Left ventricle myocardium inferior (tissue), 1 donor: ENCODE measurements around the gene FGD5. TPM values are rescaled to one million over a fixed set of nuclear protein-coding genes. Genes with fewer than 3 reads are reported as not detected.

Source experiments
- DNase-seq: peaks from one replicate; pipeline ENCODE4 v3.0.0-alpha.2; 2020
- H3K27ac ChIP-seq: fragments of 200-600 bp; replicated peaks from 2 replicates; pipeline ENCODE4 v1.8.0; 2021
- H3K27me3 ChIP-seq: fragments of 200-600 bp; 2 replicates; pipeline ENCODE4 v1.8.0; 2021; ENCODE audit warnings: low read depth
- H3K36me3 ChIP-seq: fragments of 200-600 bp; 2 replicates; pipeline ENCODE4 v1.8.0; 2021
- H3K4me1 ChIP-seq: fragments of 200-600 bp; 2 replicates; pipeline ENCODE4 v1.8.0; 2021
- H3K4me3 ChIP-seq: fragments of 200-600 bp; 2 replicates; pipeline ENCODE4 v1.8.0; 2021; ENCODE audit warnings: mild to moderate bottlenecking, moderate library complexity
- H3K9me3 ChIP-seq: fragments of 200-600 bp; replicated peaks from 2 replicates; pipeline ENCODE4 v1.8.0; 2021
- CTCF ChIP-seq: fragments of 200-600 bp; IDR thresholded peaks from 2 replicates; pipeline ENCODE4 v1.8.0; 2021; ENCODE audit warnings: antibody characterized with exemption, mild to moderate bottlenecking, borderline replicate concordance
- intact Hi-C: fragments of 100-400 bp; cut with micrococcal nuclease; formaldehyde crosslinking; loops from one replicate; pipeline ENCODE4 v1.11.0; 2022
- long read RNA-seq: library from polyadenylated mRNA; unstranded; transcript quantifications from one replicate; pipeline ENCODE4 v2.0.0, GENCODE V29; 2021
- total RNA-seq: library from RNA; stranded (reverse); fragmentation: NEBNext Ultra II Directional; extraction: Animal tissue kit (Norgen Biotek cat#: 25700); gene quantifications from one replicate; pipeline ENCODE4 v1.2.1, GENCODE V29; 2021
- donor health status: DM: no; HTN: yes; CAD: no; lungs with severe emphysema.

FGD5 gene
- total RNA-seq: 13.9 TPM
- long read RNA-seq, full-length matches to known transcripts: 3 of 21 reads
- long read RNA-seq, partial matches to known transcripts: 5 of 21 reads
- long read RNA-seq, other reads (novel, unspliced or antisense): 13 of 21 reads

- Histone ChIP-seq H3K4me3 (no peak within 1 kb of the TSS), H3K9me3 (no peaks in the 10 kb centered on the region), H3K27me3 (peaks cover 55% of the 10 kb centered on the region), H3K36me3 (peaks cover 24% of the 10 kb centered on the region), H3K27ac (no peak within 1 kb of the TSS), H3K4me1 (peaks cover 44% of the 10 kb centered on the region)
- no peak for DNase-seq
- intact Hi-C loops: no loop called here
- no peak for TF ChIP-seq CTCF
Measured at GRCh38 chr3:14818804-14819500, at the start of gene FGD5. FGD5 (plus strand) TSS chr3:14818962; CDS start chr3:14819072, 110 bp downstream.

GRCh38 chr3:14769544-14770325, 49.0 kb upstream of the FGD5 start:
- no peaks in the 10 kb centered on the region for H3K4me1 ChIP-seq
- intact Hi-C loops: no loop called here
- no peaks in the 10 kb centered on the region for H3K36me3 ChIP-seq
- TF ChIP-seq CTCF: no peak
- DNase-seq: no peak
- peaks cover under 1% of the 10 kb centered on the region for H3K27me3 ChIP-seq
- no peak overlapping the region for H3K4me3 ChIP-seq
- no peak overlapping the region for H3K27ac ChIP-seq
- no peaks in the 10 kb centered on the region for H3K9me3 ChIP-seq

DNA sequence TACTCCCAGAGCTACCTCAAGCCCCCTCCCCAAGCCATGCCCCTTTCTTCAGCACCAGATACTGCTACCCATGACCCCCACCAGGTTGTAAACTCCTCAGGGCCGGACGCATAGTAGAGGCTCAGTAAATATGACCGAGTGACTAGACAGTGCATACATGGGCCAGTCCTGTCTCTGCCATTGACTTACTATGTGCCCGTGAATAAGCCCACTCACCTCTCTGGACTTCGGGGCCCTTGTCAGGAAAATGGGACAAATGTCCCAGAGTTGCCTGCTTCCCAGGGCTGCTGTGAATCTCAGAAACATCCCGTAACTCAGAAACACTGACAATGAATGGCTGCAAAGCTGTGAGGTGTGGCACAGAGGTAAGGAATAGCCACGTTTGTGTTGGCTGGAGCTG, 48.2 kb upstream of the FGD5 start:
- Histone ChIP-seq H3K4me3 (no peak overlapping the region), H3K4me1 (no peaks in the 10 kb centered on the region), H3K36me3 (no peaks in the 10 kb centered on the region), H3K27ac (no peak overlapping the region), H3K27me3 (peaks cover 5% of the 10 kb centered on the region), H3K9me3 (no peaks in the 10 kb centered on the region)
- no peak for TF ChIP-seq CTCF
- no peak for DNase-seq
- intact Hi-C loops: no loop called here

DNA sequence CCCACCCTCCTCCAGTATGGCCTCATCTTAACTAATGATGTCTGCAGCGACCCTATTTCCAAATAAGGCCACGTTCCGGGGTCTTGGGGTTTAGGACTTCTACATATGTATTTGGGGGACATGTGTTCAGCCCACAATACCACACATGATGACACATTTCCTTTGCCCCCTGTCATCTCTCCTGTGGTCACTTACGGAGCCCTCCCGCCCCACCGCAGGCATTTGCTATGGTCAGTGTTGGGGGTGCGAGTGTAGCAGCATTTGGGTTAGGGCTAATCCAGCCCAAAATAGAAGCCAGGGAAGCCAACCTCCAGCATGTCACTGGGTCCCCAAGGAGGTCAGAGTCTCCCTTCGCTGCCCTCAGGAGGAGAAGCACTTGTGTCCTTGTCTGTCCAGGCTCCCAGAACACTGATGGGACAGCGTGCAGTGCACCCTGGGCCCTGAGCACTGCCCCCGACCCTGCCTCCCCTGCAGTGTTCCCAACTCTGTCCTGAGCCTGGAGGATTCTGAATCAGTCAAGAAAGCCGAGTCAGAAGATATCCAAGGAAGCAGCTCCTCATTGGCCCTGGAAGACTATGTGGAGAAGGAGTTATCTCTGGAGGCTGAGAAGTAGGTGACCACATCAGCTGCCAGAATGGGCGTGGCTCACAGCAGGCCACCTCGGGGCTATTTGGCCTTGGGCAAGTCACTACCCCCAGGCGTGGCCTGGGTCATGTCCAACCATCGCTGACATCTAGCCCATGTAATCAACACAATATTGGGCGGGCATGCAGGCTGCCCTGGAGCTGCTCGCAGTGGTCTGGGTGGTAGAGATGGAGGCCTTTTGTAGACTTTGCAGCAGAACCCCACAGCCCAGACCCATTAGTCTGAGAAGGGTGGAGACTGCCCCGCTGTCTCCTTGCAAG, 46.9 kb upstream of the FGD5 start:
- no peak for TF ChIP-seq CTCF
- no peaks in the 10 kb centered on the region for H3K4me1 ChIP-seq
- H3K27me3 ChIP-seq: peaks cover 5% of the 10 kb centered on the region
- H3K9me3 ChIP-seq: no peaks in the 10 kb centered on the region
- DNase-seq: no peak
- no peak overlapping the region for H3K27ac ChIP-seq
- H3K36me3 ChIP-seq: no peaks in the 10 kb centered on the region
- intact Hi-C loops: no loop called here
- H3K4me3 ChIP-seq: no peak overlapping the region

DNA sequence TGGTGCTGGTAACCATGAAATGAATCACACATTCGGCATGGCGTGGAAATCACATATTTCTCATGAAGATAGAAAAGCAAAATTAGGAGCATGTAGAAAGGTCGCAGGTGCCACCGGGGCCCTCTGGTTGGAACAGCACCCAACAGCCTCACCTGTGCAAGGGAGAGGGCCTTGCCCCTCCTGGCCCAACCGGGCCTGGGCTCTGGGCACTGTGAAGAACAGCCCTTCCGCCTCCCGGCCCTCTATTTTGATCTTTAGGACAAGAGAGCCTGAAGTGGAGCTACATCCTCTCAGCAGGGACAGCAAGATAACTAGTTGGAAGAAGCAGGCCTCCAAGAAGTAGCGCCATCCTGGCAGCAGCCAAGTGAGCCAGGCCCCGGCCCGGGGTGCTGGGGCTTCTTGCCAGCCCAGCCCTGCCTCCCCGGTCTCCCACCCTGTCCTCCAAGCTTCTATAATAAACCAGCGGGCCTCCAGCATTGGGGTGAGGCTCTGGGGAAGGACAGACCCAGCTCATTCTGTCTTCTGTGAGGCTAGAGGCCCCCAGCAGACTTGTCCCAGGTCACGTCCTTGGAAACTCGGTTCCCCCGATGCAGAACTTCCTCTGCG, 46.1 kb upstream of the FGD5 start:
- TF ChIP-seq CTCF: no peak
- Histone ChIP-seq H3K4me3 (no peak overlapping the region), H3K4me1 (no peaks in the 10 kb centered on the region), H3K27me3 (peaks cover 5% of the 10 kb centered on the region), H3K27ac (no peak overlapping the region), H3K36me3 (no peaks in the 10 kb centered on the region), H3K9me3 (peaks cover under 1% of the 10 kb centered on the region)
- no peak for DNase-seq
- intact Hi-C loops: no loop called here
